ENCODE data around the gene ZNF805. TPM values are rescaled to one million over a fixed set of nuclear protein-coding genes. Genes with fewer than 3 reads are reported as not detected.

ZNF805 gene
- total and polyA plus RNA-seq, 2 of the 4 experiments (the other 2 are of a cell fraction): 3.0 to 32.3 TPM

DNA sequence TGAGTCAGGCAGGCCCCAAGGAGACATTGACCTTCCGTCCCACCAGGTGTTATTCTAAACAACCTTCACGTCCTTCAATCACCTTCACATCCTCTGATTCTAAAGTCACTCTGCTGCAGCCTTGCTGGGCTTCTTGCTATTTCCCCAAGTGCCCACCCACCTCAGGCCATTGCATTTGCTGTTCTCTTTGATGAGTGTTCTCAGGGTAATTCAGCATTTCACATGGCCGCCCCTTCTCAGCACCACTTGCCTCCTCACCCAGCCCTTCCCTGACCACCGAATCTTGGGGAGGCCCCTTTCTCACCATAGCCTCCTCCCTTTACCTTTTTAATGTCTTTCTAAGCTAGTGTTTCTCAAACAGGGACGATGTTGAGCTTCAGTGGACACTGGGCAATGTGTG is 4.6 kb downstream of the ZNF805 start:
- ChIA-PET POLR2A (ENCODE audit: unreplicated experiment) (no interaction called here), CTCF (no interaction called here)
- no CpG with 5 or more reads among the region's 5 CpGs for WGBS, 2 experiments (ENCODE audit: extremely low coverage in 2 of 2, insufficient read length in 1 of 2)
- no peak overlapping the region for H3K56ac ChIP-seq (ENCODE audit: extremely low read depth, insufficient read depth, low read length)
- H3K9ac ChIP-seq (ENCODE audit: low read depth, low read length): no peak overlapping the region
- intact Hi-C loops (cut with micrococcal nuclease): no loop called here
- H2BK20ac ChIP-seq (ENCODE audit: low read depth, low read length): no peak overlapping the region
- no peak overlapping the region for H3K14ac ChIP-seq (replicated peaks; ENCODE audit: low read depth, low read length)
- no peak overlapping the region for H3K4me2 ChIP-seq (ENCODE audit: low read depth, low read length)
- H3K27ac ChIP-seq (ENCODE audit: insufficient read depth, low read length): no peak overlapping the region
- no peak overlapping the region for H2AK9ac ChIP-seq (replicated peaks; ENCODE audit: low read depth, low read length, poor library complexity)
- in situ Hi-C loops (cut with MboI; ENCODE audit: low sequenced_read_pairs): no loop called here
- H3K4me1 ChIP-seq (ENCODE audit: control insufficient read depth, insufficient read depth, low read length): peaks cover 9% of the 10 kb centered on the region
- no peak overlapping the region for H4K8ac ChIP-seq (ENCODE audit: low read depth in 2 of 2, low read length in 2 of 2)
- no peaks in the 10 kb centered on the region for H3K27me3 ChIP-seq (ENCODE audit: control insufficient read depth, insufficient read depth, low read length)
- H3K4ac ChIP-seq (ENCODE audit: low read depth, low read length): no peak overlapping the region
- H2BK5ac ChIP-seq (ENCODE audit: low read depth, low read length, poor library complexity, severe bottlenecking): no peak overlapping the region
- H4K20me1 ChIP-seq (ENCODE audit: insufficient read depth, low read length): peaks cover 17% of the 10 kb centered on the region; the same call in 1 of the 2 replicates
- H3K9me3 ChIP-seq (ENCODE audit: control insufficient read depth, insufficient read depth, low read length): no peaks in the 10 kb centered on the region
- no peak overlapping the region for H3K18ac ChIP-seq (ENCODE audit: low read depth, low read length)
- H3K23ac ChIP-seq (ENCODE audit: low read depth, low read length): no peak overlapping the region
- peaks cover 45% of the 10 kb centered on the region for H3K36me3 ChIP-seq (ENCODE audit: control insufficient read depth, insufficient read depth, low read length)
- no peak overlapping the region for H2AK5ac ChIP-seq (ENCODE audit: low read depth, low read length)
- H3K4me3 ChIP-seq (ENCODE audit: insufficient read depth, low read depth, low read length): no peak overlapping the region
- H2BK15ac ChIP-seq (ENCODE audit: low read depth, low read length): no peak overlapping the region
- peaks cover 48 to 75% of the 10 kb centered on the region in 2 experiments for H3K79me1 ChIP-seq (ENCODE audit: low read depth in 1 of 2, low read length in 2 of 2)
- no TSS peak for BruUV-seq (replicated peaks)
- TF ChIP-seq NFE2L2 (IDR thresholded peaks at IDR 0.05; ENCODE audit: low read depth, low read length) (no peak), MAZ (IDR thresholded peaks at IDR 0.05; ENCODE audit: borderline replicate concordance, low read depth, low read length) (no peak), CEBPB (IDR thresholded peaks at IDR 0.05; ENCODE audit: low read depth, low read length) (no peak), BHLHE40 (IDR thresholded peaks at IDR 0.05; ENCODE audit: low read depth, low read length) (no peak), SMC3 (IDR thresholded peaks at IDR 0.05; ENCODE audit: low read depth, low read length) (no peak), CHD1 (IDR thresholded peaks at IDR 0.05; ENCODE audit: low read depth, low read length) (no peak), RCOR1 (IDR thresholded peaks at IDR 0.05; ENCODE audit: insufficient replicate concordance, low read length) (no peak), RAD21 (IDR thresholded peaks at IDR 0.05; ENCODE audit: low read length) (no peak), RFX5 (IDR thresholded peaks at IDR 0.05; ENCODE audit: low read depth, low read length) (no peak), MXI1 (IDR thresholded peaks at IDR 0.05; ENCODE audit: borderline replicate concordance, low read depth, low read length) (no peak), FOS (IDR thresholded peaks at IDR 0.05; ENCODE audit: low read depth, low read length) (no peak), POLR2A (IDR thresholded peaks at IDR 0.05; ENCODE audit: low read depth, low read length) (no peak), MAFK (IDR thresholded peaks at IDR 0.05; ENCODE audit: low read depth, low read length) (no peak)
- TF ChIP-seq, protein P1, sequence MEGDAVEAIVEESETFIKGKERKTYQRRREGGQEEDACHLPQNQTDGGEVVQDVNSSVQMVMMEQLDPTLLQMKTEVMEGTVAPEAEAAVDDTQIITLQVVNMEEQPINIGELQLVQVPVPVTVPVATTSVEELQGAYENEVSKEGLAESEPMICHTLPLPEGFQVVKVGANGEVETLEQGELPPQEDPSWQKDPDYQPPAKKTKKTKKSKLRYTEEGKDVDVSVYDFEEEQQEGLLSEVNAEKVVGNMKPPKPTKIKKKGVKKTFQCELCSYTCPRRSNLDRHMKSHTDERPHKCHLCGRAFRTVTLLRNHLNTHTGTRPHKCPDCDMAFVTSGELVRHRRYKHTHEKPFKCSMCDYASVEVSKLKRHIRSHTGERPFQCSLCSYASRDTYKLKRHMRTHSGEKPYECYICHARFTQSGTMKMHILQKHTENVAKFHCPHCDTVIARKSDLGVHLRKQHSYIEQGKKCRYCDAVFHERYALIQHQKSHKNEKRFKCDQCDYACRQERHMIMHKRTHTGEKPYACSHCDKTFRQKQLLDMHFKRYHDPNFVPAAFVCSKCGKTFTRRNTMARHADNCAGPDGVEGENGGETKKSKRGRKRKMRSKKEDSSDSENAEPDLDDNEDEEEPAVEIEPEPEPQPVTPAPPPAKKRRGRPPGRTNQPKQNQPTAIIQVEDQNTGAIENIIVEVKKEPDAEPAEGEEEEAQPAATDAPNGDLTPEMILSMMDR (conservative IDR thresholded peaks at IDR 0.05; ENCODE audit: low read depth, low read length): no peak
- TF ChIP-seq, protein P2, sequence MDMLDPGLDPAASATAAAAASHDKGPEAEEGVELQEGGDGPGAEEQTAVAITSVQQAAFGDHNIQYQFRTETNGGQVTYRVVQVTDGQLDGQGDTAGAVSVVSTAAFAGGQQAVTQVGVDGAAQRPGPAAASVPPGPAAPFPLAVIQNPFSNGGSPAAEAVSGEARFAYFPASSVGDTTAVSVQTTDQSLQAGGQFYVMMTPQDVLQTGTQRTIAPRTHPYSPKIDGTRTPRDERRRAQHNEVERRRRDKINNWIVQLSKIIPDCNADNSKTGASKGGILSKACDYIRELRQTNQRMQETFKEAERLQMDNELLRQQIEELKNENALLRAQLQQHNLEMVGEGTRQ (IDR thresholded peaks at IDR 0.05; ENCODE audit: low read depth, low read length): no peak
- TF ChIP-seq, protein P3, sequence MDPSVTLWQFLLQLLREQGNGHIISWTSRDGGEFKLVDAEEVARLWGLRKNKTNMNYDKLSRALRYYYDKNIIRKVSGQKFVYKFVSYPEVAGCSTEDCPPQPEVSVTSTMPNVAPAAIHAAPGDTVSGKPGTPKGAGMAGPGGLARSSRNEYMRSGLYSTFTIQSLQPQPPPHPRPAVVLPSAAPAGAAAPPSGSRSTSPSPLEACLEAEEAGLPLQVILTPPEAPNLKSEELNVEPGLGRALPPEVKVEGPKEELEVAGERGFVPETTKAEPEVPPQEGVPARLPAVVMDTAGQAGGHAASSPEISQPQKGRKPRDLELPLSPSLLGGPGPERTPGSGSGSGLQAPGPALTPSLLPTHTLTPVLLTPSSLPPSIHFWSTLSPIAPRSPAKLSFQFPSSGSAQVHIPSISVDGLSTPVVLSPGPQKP (IDR thresholded peaks at IDR 0.05; ENCODE audit: borderline replicate concordance, low read depth, low read length): no peak
- peaks cover 15% of the 10 kb centered on the region for H3K9me1 ChIP-seq (ENCODE audit: insufficient read depth, low read length)
- H4K91ac ChIP-seq (ENCODE audit: insufficient read depth, low read depth, low read length): no peak overlapping the region
- DNase-seq (no peak), ATAC-seq (ENCODE audit: low read depth) (no peak)
- no peak overlapping the region for H2AFZ ChIP-seq (replicated peaks; ENCODE audit: low read length, poor library complexity)
- no peak overlapping the region for H2BK120ac ChIP-seq (ENCODE audit: low read depth, low read length)
- dilution Hi-C loops (cut with HindIII; ENCODE audit: low sequenced_read_pairs, unreplicated experiment): no loop called here
- H4K5ac ChIP-seq (ENCODE audit: low read depth, low read length): no peak overlapping the region
